ENCODE measurements around the gene CSRNP3. TPM values are rescaled to one million over a fixed set of nuclear protein-coding genes. Genes with fewer than 3 reads are reported as not detected.
"Not testable (repeated sequence)": the region's sequence is repeated elsewhere in the genome, so short reads cannot be mapped to it uniquely, and the experiment has no call there.

CSRNP3 gene
- total RNA-seq, 2 donors from 2014 or later = not detected

DNA sequence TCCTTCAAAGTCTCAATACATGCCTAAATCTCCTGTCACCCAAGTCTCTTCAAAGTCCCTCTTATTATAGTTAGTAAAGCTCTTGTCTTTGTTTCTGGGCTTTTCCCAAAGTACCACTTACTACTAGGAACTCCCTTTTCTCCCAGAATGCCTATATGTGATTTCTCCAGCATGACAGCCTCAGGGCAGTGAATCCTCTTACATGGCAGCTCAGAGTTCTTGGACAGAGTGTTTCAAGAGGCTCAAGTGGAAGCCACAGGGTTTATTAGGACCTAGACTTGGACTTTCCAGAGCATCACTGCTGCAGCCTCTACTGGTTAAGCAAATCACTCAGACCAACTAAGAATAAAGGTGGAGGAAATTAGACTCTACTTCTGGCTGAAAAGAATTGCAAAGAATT is 98.9 kb downstream of the CSRNP3 start:
- peaks cover 10% of the 10 kb centered on the region for H3K27me3 Mint-ChIP-seq
- H3K27ac Mint-ChIP-seq = no peak overlapping the region
- no peak overlapping the region for H3K4me3 Mint-ChIP-seq
- H3K9me3 ChIP-seq (ENCODE audit: control insufficient read depth, low read length, poor library complexity, severe bottlenecking) = no peaks in the 10 kb centered on the region
- DNase-seq (no peak), ATAC-seq (no peak)
- H3K36me3 Mint-ChIP-seq (ENCODE audit: low read depth) = no peaks in the 10 kb centered on the region
- H3K4me1 Mint-ChIP-seq = no peaks in the 10 kb centered on the region

DNA sequence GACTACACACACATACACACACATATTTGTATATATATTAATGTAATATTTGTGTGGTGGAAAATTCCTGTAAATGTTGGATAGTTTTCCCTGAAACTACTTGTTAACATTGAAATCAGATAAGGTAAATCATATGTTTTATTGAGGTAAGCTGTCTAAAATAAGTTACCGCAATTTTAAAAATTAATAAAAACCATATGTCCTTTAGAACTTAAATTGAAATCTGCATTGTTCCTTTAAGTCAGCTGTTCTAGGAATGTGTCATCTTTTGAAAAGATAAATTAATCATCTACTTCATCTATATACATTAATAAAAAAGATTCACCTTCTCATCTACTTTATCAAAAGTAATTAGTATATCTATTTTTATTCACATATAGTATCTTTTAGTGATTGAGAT is 102.0 kb downstream of the CSRNP3 start:
- DNase-seq = no peak
- ATAC-seq = no peak
- H3K9me3 ChIP-seq (ENCODE audit: control insufficient read depth, low read length, poor library complexity, severe bottlenecking) = no peaks in the 10 kb centered on the region
- Mint-ChIP-seq H3K27ac (no peak overlapping the region), H3K4me3 (no peak overlapping the region), H3K27me3 (peaks cover 16% of the 10 kb centered on the region), H3K4me1 (peaks cover 3% of the 10 kb centered on the region), H3K36me3 (ENCODE audit: low read depth) (no peaks in the 10 kb centered on the region)

DNA sequence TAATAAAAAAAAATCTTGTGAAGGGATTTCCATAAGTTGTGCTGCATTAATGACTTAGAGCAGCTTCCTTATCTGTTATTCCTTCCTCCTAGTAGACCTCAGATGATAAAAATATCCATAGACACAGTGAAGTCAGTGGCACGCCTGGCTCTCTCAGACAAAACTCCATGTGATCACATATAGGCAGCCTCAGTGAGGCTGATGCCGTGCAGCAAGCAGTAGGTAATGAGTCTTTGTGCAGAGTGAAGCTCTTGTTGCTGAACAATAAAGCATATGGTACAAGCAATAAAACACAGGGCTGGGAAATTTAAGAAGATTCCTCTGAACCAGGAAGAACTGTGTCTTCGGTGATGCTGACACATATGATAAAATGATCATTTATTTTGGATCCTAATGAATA is 102.7 kb downstream of the CSRNP3 start:
- no peak for DNase-seq
- no peak overlapping the region for H3K27ac Mint-ChIP-seq
- peaks cover 16% of the 10 kb centered on the region for H3K27me3 Mint-ChIP-seq
- H3K4me3 Mint-ChIP-seq = peak overlapping the region; percentile 31
- no peaks in the 10 kb centered on the region for H3K36me3 Mint-ChIP-seq (ENCODE audit: low read depth)
- H3K4me1 Mint-ChIP-seq = peaks cover 3% of the 10 kb centered on the region
- H3K9me3 ChIP-seq (ENCODE audit: control insufficient read depth, low read length, poor library complexity, severe bottlenecking) = no peaks in the 10 kb centered on the region
- ATAC-seq = no peak

DNA sequence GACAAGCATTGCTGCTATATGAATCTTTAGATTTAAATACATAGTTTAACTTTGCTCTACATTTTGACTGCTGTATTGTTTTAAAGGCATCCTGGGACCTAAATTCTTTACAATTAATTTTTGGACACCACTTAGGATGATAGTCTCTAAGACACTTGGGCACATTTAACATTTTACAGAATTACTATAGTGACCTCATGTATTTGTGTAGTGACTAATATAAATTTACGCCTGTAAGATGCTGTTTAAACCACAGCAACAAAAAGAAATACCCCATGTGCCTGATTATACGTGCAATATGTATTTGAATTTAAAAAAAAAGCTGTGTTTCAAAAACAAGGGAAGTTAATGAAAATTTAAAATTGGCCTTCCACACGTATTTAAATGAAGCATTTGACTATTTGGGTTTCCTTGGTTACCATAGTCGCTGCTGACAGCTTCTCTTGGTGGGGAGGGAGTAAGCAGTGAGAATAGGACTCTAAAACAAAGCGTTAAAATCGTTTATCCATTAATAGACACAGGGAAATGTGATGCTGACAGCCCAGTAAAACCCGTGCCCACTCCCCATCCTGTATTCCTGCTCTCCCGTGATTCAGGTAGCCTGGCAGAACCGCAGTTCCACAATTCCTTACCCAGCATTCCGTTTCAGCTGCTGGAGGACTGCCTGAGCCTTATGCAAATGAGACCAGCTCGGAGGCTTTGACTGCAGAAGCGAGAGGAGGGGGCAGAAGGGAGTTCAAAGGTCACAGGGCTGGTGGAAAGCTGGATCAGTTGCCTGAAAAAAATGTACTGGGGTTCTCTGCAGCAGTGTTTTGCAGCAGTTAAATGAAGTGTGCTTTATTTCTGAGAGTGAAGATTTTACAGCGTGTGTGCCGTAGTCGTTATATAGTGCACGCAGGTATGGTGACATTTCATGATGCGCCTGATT is 104.3 kb downstream of the CSRNP3 start:
- DNase-seq (no peak), ATAC-seq (no peak)
- no peaks in the 10 kb centered on the region for H3K36me3 Mint-ChIP-seq (ENCODE audit: low read depth)
- H3K4me3 Mint-ChIP-seq = no peak overlapping the region
- H3K9me3 ChIP-seq (ENCODE audit: control insufficient read depth, low read length, poor library complexity, severe bottlenecking) = no peaks in the 10 kb centered on the region
- peaks cover 3% of the 10 kb centered on the region for H3K4me1 Mint-ChIP-seq
- H3K27me3 Mint-ChIP-seq = peaks cover 16% of the 10 kb centered on the region
- H3K27ac Mint-ChIP-seq = no peak overlapping the region

DNA sequence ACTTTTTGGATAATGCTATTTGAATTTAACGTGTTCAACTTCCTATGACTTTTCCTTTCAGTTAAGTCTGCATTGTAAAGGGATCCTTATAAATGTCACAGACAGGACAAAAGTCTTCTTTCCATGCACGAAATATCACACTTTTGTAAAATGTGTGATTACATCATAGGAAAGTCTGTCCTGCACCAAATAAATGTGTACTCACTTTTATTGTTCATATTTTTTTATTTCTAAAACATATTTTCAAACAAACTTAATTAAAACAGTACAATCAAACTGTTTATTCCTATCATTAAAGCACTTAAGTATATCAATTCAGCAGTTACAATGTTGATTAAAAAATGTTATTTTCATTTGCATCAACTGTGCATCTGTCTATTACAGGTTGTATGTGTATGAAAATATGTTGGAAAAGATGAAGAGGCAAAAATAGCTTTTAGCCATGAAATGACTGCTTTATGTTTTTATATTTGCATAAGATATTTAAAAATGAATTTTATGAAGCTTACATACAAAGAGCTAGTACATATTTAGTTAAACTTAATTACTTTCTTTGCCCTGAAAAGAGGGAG is 105.6 kb downstream of the CSRNP3 start:
- no peaks in the 10 kb centered on the region for H3K36me3 Mint-ChIP-seq (ENCODE audit: low read depth)
- H3K27ac Mint-ChIP-seq = no peak overlapping the region
- ATAC-seq (no peak), DNase-seq (no peak)
- H3K4me3 Mint-ChIP-seq = no peak overlapping the region
- H3K27me3 Mint-ChIP-seq = peaks cover 16% of the 10 kb centered on the region
- H3K9me3 ChIP-seq (ENCODE audit: control insufficient read depth, low read length, poor library complexity, severe bottlenecking) = no peaks in the 10 kb centered on the region
- peaks cover 3% of the 10 kb centered on the region for H3K4me1 Mint-ChIP-seq

DNA sequence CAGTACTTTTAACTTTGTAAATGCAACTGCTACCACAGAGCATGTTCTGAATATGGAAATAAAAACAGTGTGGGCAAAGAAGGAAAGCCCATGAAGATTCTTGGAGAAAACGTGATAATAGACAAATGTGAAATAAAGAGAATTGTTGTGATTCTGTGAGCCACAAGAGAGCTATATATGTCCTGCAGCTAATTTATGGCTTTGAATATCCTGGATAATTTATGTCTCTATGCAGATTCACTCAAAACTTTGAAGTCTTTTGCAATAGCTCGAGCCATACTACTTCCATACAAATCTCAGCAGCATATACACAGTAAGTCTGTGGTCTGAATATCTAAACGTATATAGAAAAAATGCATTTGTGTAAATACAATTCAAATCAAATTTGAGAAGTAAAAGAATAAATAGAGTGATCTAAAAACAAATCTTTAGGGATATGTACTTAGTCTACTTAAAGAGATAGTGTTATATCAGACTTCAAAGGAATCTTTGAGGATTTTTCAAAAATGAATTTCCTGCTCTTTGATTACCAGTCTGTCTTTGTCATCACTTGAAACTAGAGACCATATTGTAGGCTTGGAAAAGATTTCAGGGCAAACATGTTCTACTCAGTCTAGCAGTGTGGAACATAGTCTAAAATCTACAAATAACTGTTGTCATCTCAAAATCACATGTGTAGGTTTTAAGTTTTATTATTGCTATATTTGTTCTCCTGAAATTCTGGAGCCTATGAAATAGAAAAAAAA is 107.1 kb downstream of the CSRNP3 start:
- Mint-ChIP-seq H3K27ac (no peak overlapping the region), H3K4me3 (no peak overlapping the region), H3K4me1 (peaks cover 3% of the 10 kb centered on the region), H3K36me3 (ENCODE audit: low read depth) (no peaks in the 10 kb centered on the region), H3K27me3 (peaks cover 16% of the 10 kb centered on the region)
- no peaks in the 10 kb centered on the region for H3K9me3 ChIP-seq (ENCODE audit: control insufficient read depth, low read length, poor library complexity, severe bottlenecking)
- DNase-seq (no peak), ATAC-seq (no peak)

DNA sequence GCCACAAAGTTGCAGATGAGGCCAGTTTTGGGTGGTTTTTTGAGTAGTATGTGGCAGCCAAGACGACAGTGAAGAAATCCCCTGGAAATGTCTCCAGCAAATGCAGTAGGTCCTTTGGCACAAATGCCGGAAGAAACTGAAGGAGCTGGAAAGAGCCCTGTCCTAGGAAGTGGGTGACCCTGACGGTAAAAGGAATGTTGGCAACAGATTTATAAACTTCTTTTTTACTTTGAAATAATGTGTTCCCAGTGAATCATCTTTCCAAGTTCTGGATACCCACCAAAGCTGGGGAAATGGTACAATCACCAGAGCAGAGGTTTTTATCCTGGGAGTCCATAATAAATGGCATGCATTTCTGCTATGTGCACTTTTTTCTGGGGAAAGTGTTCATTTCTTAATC is 112.9 kb downstream of the CSRNP3 start:
- peaks cover 5% of the 10 kb centered on the region for H3K27me3 Mint-ChIP-seq
- DNase-seq = no peak
- H3K9me3 ChIP-seq (ENCODE audit: control insufficient read depth, low read length, poor library complexity, severe bottlenecking) = no peaks in the 10 kb centered on the region
- no peaks in the 10 kb centered on the region for H3K36me3 Mint-ChIP-seq (ENCODE audit: low read depth)
- H3K27ac Mint-ChIP-seq = no peak overlapping the region
- ATAC-seq = no peak
- H3K4me1 Mint-ChIP-seq = no peaks in the 10 kb centered on the region
- H3K4me3 Mint-ChIP-seq = no peak overlapping the region

DNA sequence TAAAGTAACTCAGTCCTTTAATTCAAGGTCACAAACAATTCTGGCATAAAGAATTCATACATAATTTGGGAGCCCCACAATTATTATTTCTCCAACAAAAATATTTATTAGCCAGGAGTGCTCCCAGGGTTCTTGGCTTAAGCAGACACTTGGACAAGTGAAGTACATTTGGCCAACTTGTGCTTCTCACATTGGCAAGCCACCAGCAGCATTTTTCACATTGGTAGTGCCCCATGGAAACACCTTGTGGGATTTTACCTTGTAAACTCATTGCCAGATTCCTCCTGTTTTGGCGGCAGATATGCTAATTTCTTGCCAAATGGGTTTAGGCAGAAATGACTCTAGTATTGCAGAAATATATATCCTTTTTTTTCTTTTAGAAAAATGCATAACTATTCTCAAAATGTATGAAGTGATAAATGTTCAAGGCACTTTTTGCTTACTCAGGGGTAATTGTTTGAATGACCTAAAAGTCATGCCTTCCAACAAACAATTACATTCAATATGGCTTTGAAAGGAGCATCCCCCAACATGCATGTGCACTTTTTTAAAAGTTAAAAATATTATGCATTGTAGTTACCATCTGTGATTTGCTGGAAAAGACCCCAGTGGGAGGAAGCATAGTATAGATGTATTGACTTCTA is 113.5 kb downstream of the CSRNP3 start:
- Mint-ChIP-seq H3K4me3 (no peak overlapping the region), H3K27ac (no peak overlapping the region), H3K27me3 (peaks cover 5% of the 10 kb centered on the region), H3K36me3 (ENCODE audit: low read depth) (no peaks in the 10 kb centered on the region), H3K4me1 (no peaks in the 10 kb centered on the region)
- no peaks in the 10 kb centered on the region for H3K9me3 ChIP-seq (ENCODE audit: control insufficient read depth, low read length, poor library complexity, severe bottlenecking)
- DNase-seq = no peak
- no peak for ATAC-seq

DNA sequence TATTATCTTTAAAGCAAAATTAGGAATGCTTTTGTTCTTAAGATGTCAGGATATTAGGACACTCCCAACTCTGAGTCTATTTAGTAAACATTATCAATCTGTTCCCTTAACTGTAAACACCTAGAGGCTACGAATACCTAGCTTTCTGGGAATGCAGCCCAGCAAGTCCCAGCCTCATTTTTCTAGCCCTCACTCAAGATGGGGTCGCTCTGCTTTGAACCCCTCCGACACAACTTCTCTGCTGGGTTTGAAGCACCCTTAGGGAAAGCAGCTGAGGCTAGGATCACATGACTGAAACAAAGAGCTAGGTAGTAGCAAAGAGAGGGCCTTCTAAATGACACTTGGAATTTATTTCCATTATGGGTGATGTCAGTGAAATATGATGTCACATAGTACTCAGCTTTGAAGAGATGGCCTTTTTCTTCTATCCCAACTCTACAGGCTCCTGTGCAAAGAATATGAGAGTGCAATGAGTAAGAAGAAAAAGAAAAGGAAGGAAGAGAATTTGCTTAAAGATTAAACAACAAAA is 114.7 kb downstream of the CSRNP3 start:
- H3K27me3 Mint-ChIP-seq = peaks cover 5% of the 10 kb centered on the region
- ATAC-seq = no peak

DNA sequence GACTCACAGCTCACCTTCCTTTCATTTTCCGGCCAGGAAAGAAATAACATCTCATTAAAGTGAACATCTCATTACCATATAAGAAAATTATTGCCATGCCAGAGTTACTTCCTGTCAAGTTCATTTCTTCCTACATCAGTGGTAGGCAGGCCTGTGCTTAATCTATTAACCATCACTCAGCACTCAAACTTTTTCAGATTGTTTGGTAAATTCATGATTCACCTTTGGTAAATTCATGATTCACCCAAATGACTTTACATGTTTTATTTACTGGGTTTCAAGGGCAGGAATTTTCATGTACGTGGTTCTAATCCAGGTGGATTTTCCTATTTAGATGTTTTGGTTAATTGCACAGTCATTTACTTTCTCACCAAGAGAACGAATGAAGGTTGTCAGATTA is 116.5 kb downstream of the CSRNP3 start:
- H3K27me3 Mint-ChIP-seq = peaks cover 5% of the 10 kb centered on the region
- no peak for ATAC-seq
- H3K9me3 ChIP-seq (ENCODE audit: control insufficient read depth, low read length, poor library complexity, severe bottlenecking) = no peaks in the 10 kb centered on the region
- H3K36me3 Mint-ChIP-seq (ENCODE audit: low read depth) = no peaks in the 10 kb centered on the region
- H3K27ac Mint-ChIP-seq = no peak overlapping the region
- no peak overlapping the region for H3K4me3 Mint-ChIP-seq
- no peaks in the 10 kb centered on the region for H3K4me1 Mint-ChIP-seq
- DNase-seq = no peak

More for the DNA sequence above, 114.7 kb downstream of the CSRNP3 start:
- no peak overlapping the region for H3K4me3 Mint-ChIP-seq
- no peaks in the 10 kb centered on the region for H3K4me1 Mint-ChIP-seq
- H3K36me3 Mint-ChIP-seq (ENCODE audit: low read depth) = no peaks in the 10 kb centered on the region
- no peak for DNase-seq
- no peak overlapping the region for H3K27ac Mint-ChIP-seq
- no peaks in the 10 kb centered on the region for H3K9me3 ChIP-seq (ENCODE audit: control insufficient read depth, low read length, poor library complexity, severe bottlenecking)

DNA sequence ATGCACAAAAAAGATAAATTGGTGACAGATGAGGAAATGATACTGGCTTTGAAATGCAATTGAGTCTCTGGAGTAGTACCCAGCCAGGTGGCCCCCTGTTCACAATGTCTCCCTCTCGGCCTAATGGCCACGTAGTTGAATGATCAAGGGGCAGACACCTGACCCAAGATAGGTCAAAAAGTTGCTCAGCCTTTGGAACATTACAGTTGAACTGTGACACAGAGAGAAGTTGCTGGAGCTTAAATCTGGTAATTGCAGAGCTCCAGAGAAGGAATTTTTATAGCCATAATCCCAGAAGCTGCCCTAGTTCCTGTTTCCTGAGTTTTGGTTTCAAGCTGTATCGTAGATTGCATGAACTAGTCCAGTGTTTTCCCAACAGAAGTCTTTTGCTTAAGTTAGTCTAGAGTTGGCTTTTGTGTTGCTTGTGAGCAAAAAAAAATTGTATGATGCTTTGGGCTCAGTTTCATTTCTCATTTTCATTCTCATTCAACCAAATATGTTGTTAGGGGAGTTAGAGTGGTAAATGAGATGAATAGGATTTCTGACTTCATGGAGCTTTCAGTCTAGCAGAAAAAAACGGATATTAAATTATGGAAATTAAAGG is 117.9 kb downstream of the CSRNP3 start:
- H3K9me3 ChIP-seq (ENCODE audit: control insufficient read depth, low read length, poor library complexity, severe bottlenecking) = no peaks in the 10 kb centered on the region
- no peaks in the 10 kb centered on the region for H3K4me1 Mint-ChIP-seq
- no peak for DNase-seq
- H3K27ac Mint-ChIP-seq = no peak overlapping the region
- no peak overlapping the region for H3K4me3 Mint-ChIP-seq
- no peak for ATAC-seq
- H3K36me3 Mint-ChIP-seq (ENCODE audit: low read depth) = no peaks in the 10 kb centered on the region
- H3K27me3 Mint-ChIP-seq = peaks cover 5% of the 10 kb centered on the region

DNA sequence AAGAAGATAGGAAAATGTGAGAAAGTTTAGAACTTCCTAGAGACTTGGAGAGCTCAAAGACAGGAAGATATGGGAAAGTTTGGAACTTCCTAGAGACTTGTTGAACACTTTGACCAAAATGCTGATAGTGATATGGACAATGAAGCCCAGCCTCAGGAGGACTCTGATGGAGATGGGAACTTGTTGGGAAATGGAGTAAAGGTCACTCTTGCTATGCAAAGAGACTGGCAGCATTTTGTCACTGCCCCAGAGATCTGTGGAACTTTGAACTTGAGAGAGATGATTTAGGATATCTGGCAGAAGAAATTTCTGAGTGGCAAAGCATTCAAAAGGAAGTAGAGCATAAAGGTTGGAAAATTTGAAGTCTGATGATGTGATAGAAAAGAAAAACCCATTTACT is 121.5 kb downstream of the CSRNP3 start:
- H3K27ac Mint-ChIP-seq; H3K4me3 Mint-ChIP-seq; H3K4me1 Mint-ChIP-seq; H3K9me3 ChIP-seq (ENCODE audit: control insufficient read depth, low read length, poor library complexity, severe bottlenecking); H3K36me3 Mint-ChIP-seq (ENCODE audit: low read depth); ATAC-seq; H3K27me3 Mint-ChIP-seq; DNase-seq: not testable (repeated sequence)

All from T-helper 17 cell (primary cell).